ENCODE data around the gene LHFPL2. TPM values are rescaled to one million over a fixed set of nuclear protein-coding genes. Genes with fewer than 3 reads are reported as not detected.

LHFPL2 gene
- total RNA-seq, 2 experiments from 2014 or later: 0.19 to 0.25 TPM

DNA sequence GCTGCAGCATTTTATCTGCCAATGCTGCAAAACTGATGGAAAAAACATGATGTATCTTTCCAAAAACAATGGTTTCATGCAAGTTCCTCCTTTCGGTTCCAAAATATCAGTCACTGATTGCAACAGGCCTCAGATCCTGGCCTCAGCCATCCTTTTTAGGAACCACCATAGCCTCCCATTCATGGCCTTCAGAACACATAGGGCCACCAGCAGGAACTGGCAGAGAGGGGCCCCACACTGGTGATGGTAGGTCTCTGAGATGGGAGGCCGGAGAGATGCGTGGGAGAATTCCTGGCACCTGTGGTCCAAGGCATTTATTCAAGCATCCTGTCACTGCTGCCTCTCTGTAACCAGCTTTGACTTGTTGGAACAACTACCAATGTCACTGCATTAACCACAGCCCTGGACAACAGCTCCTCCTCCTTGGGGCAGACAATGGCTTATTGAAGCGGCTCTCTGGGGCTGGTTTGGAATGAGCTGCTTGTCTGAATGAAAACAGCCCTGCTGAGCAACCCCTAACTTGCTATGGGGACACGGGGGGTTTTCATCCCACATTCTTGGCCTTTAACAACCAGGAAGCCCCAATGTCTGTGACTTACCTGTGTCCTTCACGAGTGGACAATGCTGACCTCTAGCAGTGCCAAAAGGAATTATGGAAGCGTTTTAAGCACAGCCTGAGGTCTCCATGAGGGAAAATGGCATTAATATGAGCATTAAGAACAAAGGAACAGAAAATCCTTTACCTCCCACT lies 108.1 kb downstream of the LHFPL2 start:
- TF ChIP-seq, protein P1, sequence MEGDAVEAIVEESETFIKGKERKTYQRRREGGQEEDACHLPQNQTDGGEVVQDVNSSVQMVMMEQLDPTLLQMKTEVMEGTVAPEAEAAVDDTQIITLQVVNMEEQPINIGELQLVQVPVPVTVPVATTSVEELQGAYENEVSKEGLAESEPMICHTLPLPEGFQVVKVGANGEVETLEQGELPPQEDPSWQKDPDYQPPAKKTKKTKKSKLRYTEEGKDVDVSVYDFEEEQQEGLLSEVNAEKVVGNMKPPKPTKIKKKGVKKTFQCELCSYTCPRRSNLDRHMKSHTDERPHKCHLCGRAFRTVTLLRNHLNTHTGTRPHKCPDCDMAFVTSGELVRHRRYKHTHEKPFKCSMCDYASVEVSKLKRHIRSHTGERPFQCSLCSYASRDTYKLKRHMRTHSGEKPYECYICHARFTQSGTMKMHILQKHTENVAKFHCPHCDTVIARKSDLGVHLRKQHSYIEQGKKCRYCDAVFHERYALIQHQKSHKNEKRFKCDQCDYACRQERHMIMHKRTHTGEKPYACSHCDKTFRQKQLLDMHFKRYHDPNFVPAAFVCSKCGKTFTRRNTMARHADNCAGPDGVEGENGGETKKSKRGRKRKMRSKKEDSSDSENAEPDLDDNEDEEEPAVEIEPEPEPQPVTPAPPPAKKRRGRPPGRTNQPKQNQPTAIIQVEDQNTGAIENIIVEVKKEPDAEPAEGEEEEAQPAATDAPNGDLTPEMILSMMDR (IDR thresholded peaks at IDR 0.05): no peak
- H3K27ac Mint-ChIP-seq: no peak overlapping the region

DNA sequence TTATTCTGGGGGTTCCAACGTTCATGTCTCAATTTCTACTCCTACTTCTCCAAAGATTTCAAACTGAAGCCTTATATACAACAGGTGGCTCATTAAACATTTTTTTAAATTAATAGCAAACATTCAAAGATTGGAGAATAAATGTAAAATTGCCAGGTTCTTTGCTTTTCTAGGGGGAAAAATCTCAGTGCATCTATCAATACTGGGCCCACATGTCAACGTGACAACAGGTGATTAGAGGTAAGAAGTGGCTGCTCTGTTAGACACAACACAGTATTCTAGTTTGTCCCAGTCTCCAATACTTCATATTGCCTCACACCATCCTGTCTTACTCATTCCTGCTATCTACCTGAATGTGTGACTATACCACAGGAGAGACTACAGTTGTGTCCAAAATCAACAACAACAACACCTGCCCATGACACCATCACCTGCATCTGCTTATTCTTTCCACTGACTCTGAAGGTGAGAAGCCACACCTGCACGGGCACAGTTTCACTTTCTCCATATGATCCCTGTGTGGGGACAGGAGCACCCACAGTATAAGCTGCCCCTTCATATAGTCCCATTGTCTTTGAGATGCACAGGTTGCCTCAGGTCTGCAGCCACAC lies 110.2 kb downstream of the LHFPL2 start:
- H3K4me1 Mint-ChIP-seq (ENCODE audit: low read depth): no peaks in the 10 kb centered on the region
- H3K4me3 Mint-ChIP-seq: no peak overlapping the region
- peaks cover 0 to 2% of the 10 kb centered on the region in 2 experiments for H3K27me3 ChIP-seq (ENCODE audit: control insufficient read depth in 1 of 2, insufficient read depth in 2 of 2, low read length in 2 of 2)
- H3K9me3 ChIP-seq (ENCODE audit: control insufficient read depth in 1 of 2, insufficient read depth in 1 of 2, low read length in 2 of 2): no peaks in the 10 kb centered on the region
- CTCF ChIA-PET: no interaction called here
- H3K27ac ChIP-seq (ENCODE audit: low read depth in 1 of 2, low read length in 2 of 2): no peak overlapping the region
- no peaks in the 10 kb centered on the region for H3K36me3 Mint-ChIP-seq (ENCODE audit: low read depth)
- H3K36me3 ChIP-seq (ENCODE audit: insufficient read depth, low read length): no peaks in the 10 kb centered on the region
- no peaks in the 10 kb centered on the region for H3K27me3 Mint-ChIP-seq
- no peaks in the 10 kb centered on the region for H3K4me1 ChIP-seq (ENCODE audit: insufficient read depth, low read length)
- H3K9me3 Mint-ChIP-seq: no peaks in the 10 kb centered on the region
- TF ChIP-seq, protein P1 (IDR thresholded peaks at IDR 0.05): no peak
- no peak overlapping the region for H3K27ac Mint-ChIP-seq
- H3K4me3 ChIP-seq (ENCODE audit: low read length): no peak overlapping the region
- POLR2A ChIA-PET: no interaction called here
- DNase-seq (no peak), ATAC-seq (ENCODE audit: poor library complexity) (no peak)
- intact Hi-C loops (cut with DNase I, micrococcal nuclease): no loop called here

More for the DNA sequence above, 108.1 kb downstream of the LHFPL2 start:
- no peak overlapping the region for H3K4me3 Mint-ChIP-seq
- no peaks in the 10 kb centered on the region for H3K36me3 Mint-ChIP-seq (ENCODE audit: low read depth)
- H3K9me3 Mint-ChIP-seq: no peaks in the 10 kb centered on the region
- peaks cover 0 to 3% of the 10 kb centered on the region in 2 experiments for H3K27me3 ChIP-seq (ENCODE audit: control insufficient read depth in 1 of 2, insufficient read depth in 2 of 2, low read length in 2 of 2)
- H3K4me3 ChIP-seq (ENCODE audit: low read length): no peak overlapping the region
- peak in 3 of 14 experiments; percentile 5 to 46 (median 35) for DNase-seq
- intact Hi-C loops (cut with DNase I, micrococcal nuclease): no loop called here
- H3K27ac ChIP-seq (ENCODE audit: low read depth in 1 of 2, low read length in 2 of 2): no peak overlapping the region
- H3K4me1 Mint-ChIP-seq (ENCODE audit: low read depth): no peaks in the 10 kb centered on the region
- no peaks in the 10 kb centered on the region for H3K9me3 ChIP-seq (ENCODE audit: control insufficient read depth in 1 of 2, insufficient read depth in 1 of 2, low read length in 2 of 2)
- H3K4me1 ChIP-seq (ENCODE audit: insufficient read depth, low read length): no peaks in the 10 kb centered on the region
- POLR2A ChIA-PET: no interaction called here
- CTCF ChIA-PET: no interaction called here
- no peak for ATAC-seq (ENCODE audit: poor library complexity)
- H3K36me3 ChIP-seq (ENCODE audit: insufficient read depth, low read length): no peaks in the 10 kb centered on the region
- no peaks in the 10 kb centered on the region for H3K27me3 Mint-ChIP-seq

DNA sequence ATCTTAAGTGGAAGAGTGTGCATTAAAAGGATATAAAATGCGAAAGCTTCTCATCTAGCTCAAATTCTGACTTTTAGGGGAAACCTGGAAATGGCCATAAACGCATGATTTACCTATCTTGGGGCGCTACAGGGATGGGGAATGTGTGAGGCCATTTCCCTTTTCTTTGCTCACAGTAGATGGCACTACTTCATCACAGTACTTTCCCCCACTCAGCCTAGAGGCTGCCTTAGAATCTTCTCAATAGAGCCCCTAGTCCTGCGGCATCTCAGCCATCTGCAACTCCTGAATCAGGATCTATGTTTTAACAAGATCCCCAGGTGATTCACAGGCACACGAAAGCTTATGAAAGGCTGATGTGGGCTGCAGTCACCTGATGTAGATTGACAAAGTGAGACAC lies 110.8 kb downstream of the LHFPL2 start:
- no peak for ATAC-seq (ENCODE audit: poor library complexity)
- no peaks in the 10 kb centered on the region for H3K9me3 Mint-ChIP-seq
- no peaks in the 10 kb centered on the region for H3K9me3 ChIP-seq (ENCODE audit: control insufficient read depth in 1 of 2, insufficient read depth in 1 of 2, low read length in 2 of 2)
- H3K27me3 Mint-ChIP-seq: no peaks in the 10 kb centered on the region
- no peak overlapping the region for H3K4me3 ChIP-seq (ENCODE audit: low read length)
- intact Hi-C loops (cut with DNase I, micrococcal nuclease): no loop called here
- H3K4me3 Mint-ChIP-seq: no peak overlapping the region
- H3K4me1 Mint-ChIP-seq (ENCODE audit: low read depth): no peaks in the 10 kb centered on the region
- H3K36me3 Mint-ChIP-seq (ENCODE audit: low read depth): no peaks in the 10 kb centered on the region
- no peaks in the 10 kb centered on the region for H3K4me1 ChIP-seq (ENCODE audit: insufficient read depth, low read length)
- POLR2A ChIA-PET: no interaction called here
- CTCF ChIA-PET: no interaction called here
- no peaks in the 10 kb centered on the region for H3K36me3 ChIP-seq (ENCODE audit: insufficient read depth, low read length)
- TF ChIP-seq, protein P1 (IDR thresholded peaks at IDR 0.05): no peak
- no peak overlapping the region for H3K27ac Mint-ChIP-seq
- H3K27me3 ChIP-seq (ENCODE audit: control insufficient read depth in 1 of 2, insufficient read depth in 2 of 2, low read length in 2 of 2): no peaks in the 10 kb centered on the region
- no peak overlapping the region for H3K27ac ChIP-seq (ENCODE audit: low read depth in 1 of 2, low read length in 2 of 2)
- peak in 2 of 14 experiments; percentile 20 to 23 for DNase-seq
